PC-3 (cell line): ENCODE data around the gene NT5DC1. TPM values are rescaled to one million over a fixed set of nuclear protein-coding genes. Genes with fewer than 3 reads are reported as not detected.

Experiments
- ATAC-seq: fragments of 200-7000 bp; cut with Tn5 transposase; 2 replicates; pipeline ENCODE4 v1.9.1; 2020; ENCODE audit warnings: mild to moderate bottlenecking, moderate library complexity
- BruUV-seq: library from RNA; stranded (reverse); fragments of 400-500 nt; replicated peaks from 2 replicates; lab custom pipeline; 2021; lab: Mats Ljungman, UMichigan
- CTCF ChIA-PET: fragments of 300-600 bp; sonication (Branson Sonifier 250); formaldehyde crosslinking; loops from one replicate; lab custom pipeline; 2022; ENCODE audit warnings: antibody characterized with exemption; lab: Charles Lee
- POLR2A ChIA-PET: fragments of 300-600 bp; sonication (Branson Sonifier 250); formaldehyde crosslinking; loops from one replicate; lab custom pipeline; 2022; ENCODE audit warnings: antibody characterized with exemption; ENCODE audit not compliant: unreplicated experiment; lab: Charles Lee
- DNase-seq: peaks from one replicate; pipeline ENCODE4 v3.0.0-alpha.2; 2015
- H2AFZ ChIP-seq: fragments of 300-600 bp; sonication (generic); 2 replicates; pipeline ENCODE4 v1.6.0; 2016; ENCODE audit warnings: antibody characterized with exemption, low read length
- H3F3A ChIP-seq: fragments of 300-600 bp; sonication (generic); one replicate; pipeline ENCODE4 v1.6.0; 2017; ENCODE audit warnings: antibody characterized with exemption, low read length, control low read depth, mild to moderate bottlenecking; ENCODE audit not compliant: unreplicated experiment
- H3K27ac ChIP-seq: fragments of 300-600 bp; sonication (generic); 2 replicates; pipeline ENCODE4 v1.5.1; 2016; ENCODE audit warnings: mild to moderate bottlenecking, low read length
- H3K27me3 ChIP-seq: fragments of 300-600 bp; sonication (generic); 2 replicates; pipeline ENCODE4 v1.6.1; 2016; ENCODE audit warnings: low read length, mixed read lengths
- H3K36me3 ChIP-seq: fragments of 300-600 bp; sonication (generic); 2 replicates; pipeline ENCODE4 v1.6.1; 2016; ENCODE audit warnings: low read depth, mixed run types, low read length, mixed read lengths
- H3K4me1 ChIP-seq: fragments of 300-600 bp; sonication (generic); 2 replicates; pipeline ENCODE4 v1.5.1; 2016; ENCODE audit warnings: low read length; ENCODE audit not compliant: insufficient read depth
- H3K4me2 ChIP-seq: fragments of 300-600 bp; sonication (generic); 2 replicates; pipeline ENCODE4 v1.6.0; 2016; ENCODE audit warnings: low read length
- H3K4me3 ChIP-seq: fragments of 300-600 bp; sonication (generic); 2 replicates; pipeline ENCODE4 v1.5.1; 2016; ENCODE audit warnings: mild to moderate bottlenecking, low read length, mixed read lengths
- H3K79me2 ChIP-seq: fragments of 300-600 bp; sonication (generic); 2 replicates; pipeline ENCODE4 v1.6.1; 2017; ENCODE audit warnings: low read length, mixed read lengths
- H3K9ac ChIP-seq: fragments of 300-600 bp; sonication (generic); 2 replicates; pipeline ENCODE4 v1.6.0; 2016; ENCODE audit warnings: mild to moderate bottlenecking, low read length
- H3K9me2 ChIP-seq: fragments of 300-600 bp; sonication (generic); replicated peaks from 2 replicates; pipeline ENCODE4 v1.6.1; 2016; ENCODE audit warnings: mixed run types, low read length, mixed read lengths
- H3K9me3 ChIP-seq: fragments of 300-600 bp; sonication (generic); 2 replicates; pipeline ENCODE4 v1.6.1; 2016; ENCODE audit warnings: low read length, mixed read lengths
- H4K20me1 ChIP-seq: fragments of 300-600 bp; sonication (generic); 2 replicates; pipeline ENCODE4 v1.6.1; 2016; ENCODE audit warnings: low read length, mixed read lengths
- EZH2 ChIP-seq: fragments of 300-600 bp; sonication (generic); IDR thresholded peaks from one replicate; pipeline ENCODE4 v1.6.1; 2017; ENCODE audit warnings: antibody characterized with exemption, mild to moderate bottlenecking, low read length; ENCODE audit not compliant: unreplicated experiment
- EZH2phosphoT487 ChIP-seq: fragments of 300-600 bp; sonication (generic); IDR thresholded peaks from 2 replicates; pipeline ENCODE4 v1.6.1; 2018; ENCODE audit warnings: mild to moderate bottlenecking, antibody characterized with exemption, low read length, borderline replicate concordance
- intact Hi-C: fragments of 100-400 bp; cut with micrococcal nuclease; formaldehyde crosslinking; loops from 2 replicates; pipeline ENCODE4 v1.9.0; 2023
- total RNA-seq: library from RNA; depleted of rRNA; stranded (reverse); fragments of >200 nt; gene quantifications from 2 replicates; pipeline ENCODE4 v1.2.3, GENCODE V29; 2014
- TF ChIP-seq, protein P1 (sequence below): fragments of 300-600 bp; sonication (generic); conservative IDR thresholded peaks from 2 replicates; pipeline ENCODE4 v1.5.1; 2017; ENCODE audit warnings: antibody characterized with exemption, low read depth, mild to moderate bottlenecking, low read length

Gene NT5DC1
- total RNA-seq, 1 experiment from 2014 or later: 11.3 TPM

GRCh38 chr6:116256694-116257093 lies 156.0 kb downstream of the NT5DC1 start:
- no peaks in the 10 kb centered on the region for H3K9me2 ChIP-seq
- CTCF ChIA-PET: no interaction called here
- no peaks in the 10 kb centered on the region for H4K20me1 ChIP-seq
- ATAC-seq: no peak
- TF ChIP-seq, protein P1, sequence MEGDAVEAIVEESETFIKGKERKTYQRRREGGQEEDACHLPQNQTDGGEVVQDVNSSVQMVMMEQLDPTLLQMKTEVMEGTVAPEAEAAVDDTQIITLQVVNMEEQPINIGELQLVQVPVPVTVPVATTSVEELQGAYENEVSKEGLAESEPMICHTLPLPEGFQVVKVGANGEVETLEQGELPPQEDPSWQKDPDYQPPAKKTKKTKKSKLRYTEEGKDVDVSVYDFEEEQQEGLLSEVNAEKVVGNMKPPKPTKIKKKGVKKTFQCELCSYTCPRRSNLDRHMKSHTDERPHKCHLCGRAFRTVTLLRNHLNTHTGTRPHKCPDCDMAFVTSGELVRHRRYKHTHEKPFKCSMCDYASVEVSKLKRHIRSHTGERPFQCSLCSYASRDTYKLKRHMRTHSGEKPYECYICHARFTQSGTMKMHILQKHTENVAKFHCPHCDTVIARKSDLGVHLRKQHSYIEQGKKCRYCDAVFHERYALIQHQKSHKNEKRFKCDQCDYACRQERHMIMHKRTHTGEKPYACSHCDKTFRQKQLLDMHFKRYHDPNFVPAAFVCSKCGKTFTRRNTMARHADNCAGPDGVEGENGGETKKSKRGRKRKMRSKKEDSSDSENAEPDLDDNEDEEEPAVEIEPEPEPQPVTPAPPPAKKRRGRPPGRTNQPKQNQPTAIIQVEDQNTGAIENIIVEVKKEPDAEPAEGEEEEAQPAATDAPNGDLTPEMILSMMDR: no peak
- TF ChIP-seq EZH2phosphoT487 (no peak), EZH2 (no peak)
- no peak overlapping the region for H2AFZ ChIP-seq
- peaks cover 30% of the 10 kb centered on the region for H3K79me2 ChIP-seq
- BruUV-seq: no TSS peak
- DNase-seq: no peak
- no peaks in the 10 kb centered on the region for H3K36me3 ChIP-seq
- intact Hi-C loops: no loop called here
- peaks cover 15% of the 10 kb centered on the region for H3K4me1 ChIP-seq
- H3K9ac ChIP-seq: no peak overlapping the region
- H3F3A ChIP-seq: no peaks in the 10 kb centered on the region
- POLR2A ChIA-PET: no interaction called here
- no peak overlapping the region for H3K4me3 ChIP-seq
- no peaks in the 10 kb centered on the region for H3K27me3 ChIP-seq
- no peak overlapping the region for H3K4me2 ChIP-seq
- H3K27ac ChIP-seq: no peak overlapping the region
- no peaks in the 10 kb centered on the region for H3K9me3 ChIP-seq

DNA sequence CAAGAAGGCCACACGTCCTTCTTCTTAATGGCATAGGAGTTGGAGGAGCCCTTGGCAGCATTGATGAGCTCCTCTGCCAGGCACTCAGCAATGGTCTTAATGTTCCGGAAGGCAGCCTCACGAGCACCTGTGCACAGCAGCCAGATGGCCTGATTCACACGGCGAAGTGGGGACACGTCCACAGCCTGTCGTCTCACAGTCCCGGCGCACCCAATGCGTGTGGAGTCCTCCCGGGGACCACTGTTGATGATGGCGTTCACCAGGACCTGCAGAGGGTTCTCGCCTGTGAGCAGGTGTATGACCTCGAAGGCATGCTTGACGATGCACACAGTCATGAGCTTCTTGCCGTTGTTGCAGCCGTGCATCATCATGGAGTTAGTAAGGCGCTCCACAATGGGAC lies 157.9 kb downstream of the NT5DC1 start:
- DNase-seq (no peak), ATAC-seq (no peak)
- no TSS peak for BruUV-seq
- ChIA-PET CTCF (no interaction called here), POLR2A (no interaction called here)
- Histone ChIP-seq H3K4me3 (no peak overlapping the region), H3K4me1 (no peaks in the 10 kb centered on the region), H4K20me1 (no peaks in the 10 kb centered on the region), H3K9me2 (no peaks in the 10 kb centered on the region), H3K79me2 (peaks cover 11% of the 10 kb centered on the region), H3K27ac (no peak overlapping the region), H3K9me3 (no peaks in the 10 kb centered on the region), H2AFZ (no peak overlapping the region), H3K4me2 (no peak overlapping the region), H3K9ac (no peak overlapping the region), H3F3A (no peaks in the 10 kb centered on the region), H3K36me3 (no peaks in the 10 kb centered on the region), H3K27me3 (no peaks in the 10 kb centered on the region)
- TF ChIP-seq EZH2phosphoT487: no peak
- TF ChIP-seq, protein P1: no peak
- no peak for TF ChIP-seq EZH2
- intact Hi-C loops: no loop called here

DNA sequence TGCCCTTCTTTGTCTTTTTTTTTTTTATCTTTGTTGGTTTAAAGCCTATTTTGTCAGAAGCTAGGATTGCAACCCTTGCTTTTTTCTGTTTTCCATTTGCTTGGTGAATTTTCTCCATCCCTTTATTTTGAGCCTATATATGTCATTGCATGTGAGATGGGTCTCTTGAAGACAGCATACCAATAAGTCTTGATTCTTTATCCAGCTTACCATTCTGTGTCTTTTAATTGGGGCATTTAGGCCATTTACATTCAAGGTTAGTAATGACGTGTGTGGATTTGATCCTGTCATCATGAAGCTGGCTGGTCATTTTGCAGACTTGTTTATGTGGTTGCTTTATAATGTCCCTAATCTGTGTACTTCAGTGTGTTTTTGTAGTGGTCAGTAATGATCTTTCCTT lies 162.7 kb downstream of the NT5DC1 start:
- H3K36me3 ChIP-seq: no peaks in the 10 kb centered on the region
- no peak overlapping the region for H3K4me2 ChIP-seq
- CTCF ChIA-PET: no interaction called here
- no peaks in the 10 kb centered on the region for H3K9me2 ChIP-seq
- H3K9me3 ChIP-seq: no peaks in the 10 kb centered on the region
- no peak overlapping the region for H3K27ac ChIP-seq
- intact Hi-C loops: no loop called here
- no peaks in the 10 kb centered on the region for H4K20me1 ChIP-seq
- no peaks in the 10 kb centered on the region for H3K27me3 ChIP-seq
- TF ChIP-seq EZH2 (no peak), EZH2phosphoT487 (no peak)
- TF ChIP-seq, protein P1: no peak
- POLR2A ChIA-PET: no interaction called here
- DNase-seq (no peak), ATAC-seq (no peak)
- H3F3A ChIP-seq: no peaks in the 10 kb centered on the region
- H2AFZ ChIP-seq: no peak overlapping the region
- H3K4me1 ChIP-seq: peaks cover 13% of the 10 kb centered on the region
- no peak overlapping the region for H3K9ac ChIP-seq
- 0 out of 2 replicates have a peak, but pooled peaks cover 4% of the 10 kb centered on the region for H3K79me2 ChIP-seq
- BruUV-seq: no TSS peak
- H3K4me3 ChIP-seq: no peak overlapping the region
